ENCODE measurements around the gene TRMT61A.

Gene TRMT61A

DNA sequence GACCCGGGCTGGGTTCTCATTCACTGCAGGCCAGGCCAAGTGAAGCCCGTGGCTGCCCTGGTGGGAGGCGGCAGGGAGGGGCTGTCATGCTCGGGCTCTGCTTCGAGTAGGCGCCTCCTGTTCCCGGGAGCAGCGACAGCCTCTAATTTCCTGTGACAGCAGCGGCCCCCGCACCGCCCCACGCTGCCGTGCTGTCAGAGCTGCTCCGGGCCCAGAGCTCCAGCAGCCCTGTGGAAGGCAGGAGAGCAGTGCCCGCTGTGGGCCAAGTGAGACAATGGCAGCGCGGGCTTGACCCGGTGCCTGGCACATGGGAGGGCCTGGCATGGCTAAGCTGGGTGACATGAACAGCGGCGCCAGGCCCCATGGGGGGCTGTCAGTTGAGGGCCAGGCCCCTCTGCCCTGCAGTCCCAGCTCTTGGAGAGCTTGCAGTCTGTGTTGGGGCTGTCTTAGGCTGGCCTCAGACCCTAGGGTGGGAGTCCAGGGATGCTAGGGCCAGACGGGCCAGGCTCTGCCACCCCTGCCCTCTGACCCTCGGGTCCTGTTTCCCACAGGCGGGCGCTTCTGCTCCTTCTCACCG is 5.1 kb downstream of the TRMT61A start:
- DNase-seq (ENCODE audit: extremely low read depth in 1 of 2, low read depth in 1 of 2) = no peak

DNA sequence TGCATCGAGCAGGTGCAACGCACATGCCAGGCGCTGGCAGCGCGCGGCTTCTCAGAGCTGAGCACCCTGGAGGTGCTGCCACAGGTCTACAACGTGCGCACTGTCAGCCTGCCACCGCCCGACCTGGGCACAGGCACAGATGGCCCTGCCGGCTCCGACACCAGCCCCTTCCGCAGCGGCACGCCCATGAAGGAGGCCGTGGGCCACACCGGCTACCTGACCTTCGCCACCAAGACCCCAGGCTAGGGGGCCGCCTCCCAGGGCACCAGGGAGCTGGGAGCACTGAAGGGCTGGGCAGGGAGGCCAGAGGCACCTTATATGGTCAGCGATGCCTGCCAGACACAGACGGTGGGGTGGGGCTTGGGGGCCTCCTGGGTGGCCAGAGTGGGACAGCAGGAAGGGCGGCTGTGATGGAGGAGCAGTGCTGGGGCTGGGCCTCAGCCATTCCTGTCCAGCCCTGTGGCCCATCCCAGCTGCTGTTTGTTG is 5.6 kb downstream of the TRMT61A start:
- no peak for DNase-seq (ENCODE audit: extremely low read depth in 1 of 2, low read depth in 1 of 2)

DNA sequence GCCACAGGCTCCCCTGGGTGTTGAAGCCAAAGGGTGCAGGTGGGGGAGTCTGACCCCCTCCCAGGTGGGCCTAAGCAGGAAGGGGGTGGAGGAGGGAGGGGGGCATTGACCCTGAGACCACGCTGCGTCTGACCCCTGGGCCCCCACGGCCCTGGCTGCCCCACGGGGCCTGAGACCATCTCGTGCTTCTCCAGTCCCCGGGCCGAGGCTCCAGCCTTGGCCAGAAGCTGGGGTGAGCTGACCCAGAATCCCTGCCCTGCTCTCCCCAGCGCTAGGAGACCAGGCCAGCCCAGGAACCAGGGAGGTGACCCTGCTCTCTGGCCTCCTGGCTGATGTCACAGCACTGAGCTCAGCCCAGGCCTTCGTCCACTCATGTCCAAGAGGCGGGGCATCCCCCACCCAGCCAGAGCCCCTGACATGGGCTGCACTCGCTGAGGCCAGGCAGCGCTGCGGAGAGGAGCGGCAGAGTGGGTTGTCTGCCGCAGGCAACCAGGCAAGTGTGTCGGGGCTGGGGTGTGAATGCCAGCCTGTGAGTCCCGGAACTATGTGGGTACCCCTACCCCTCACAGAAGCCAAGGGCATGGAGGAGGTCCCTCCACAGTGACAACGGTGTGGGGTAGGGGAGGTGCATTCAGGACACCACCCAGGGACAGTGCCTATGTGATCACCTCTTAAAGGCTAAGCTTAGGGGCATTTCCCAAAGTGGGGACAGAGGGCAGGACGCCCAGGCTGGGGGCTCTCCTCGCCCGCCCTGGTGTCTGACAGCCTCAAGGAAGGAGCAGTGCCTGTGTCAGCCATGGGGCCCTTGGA is 6.3 kb downstream of the TRMT61A start:
- no peak for DNase-seq (ENCODE audit: extremely low read depth in 1 of 2, low read depth in 1 of 2)

DNA sequence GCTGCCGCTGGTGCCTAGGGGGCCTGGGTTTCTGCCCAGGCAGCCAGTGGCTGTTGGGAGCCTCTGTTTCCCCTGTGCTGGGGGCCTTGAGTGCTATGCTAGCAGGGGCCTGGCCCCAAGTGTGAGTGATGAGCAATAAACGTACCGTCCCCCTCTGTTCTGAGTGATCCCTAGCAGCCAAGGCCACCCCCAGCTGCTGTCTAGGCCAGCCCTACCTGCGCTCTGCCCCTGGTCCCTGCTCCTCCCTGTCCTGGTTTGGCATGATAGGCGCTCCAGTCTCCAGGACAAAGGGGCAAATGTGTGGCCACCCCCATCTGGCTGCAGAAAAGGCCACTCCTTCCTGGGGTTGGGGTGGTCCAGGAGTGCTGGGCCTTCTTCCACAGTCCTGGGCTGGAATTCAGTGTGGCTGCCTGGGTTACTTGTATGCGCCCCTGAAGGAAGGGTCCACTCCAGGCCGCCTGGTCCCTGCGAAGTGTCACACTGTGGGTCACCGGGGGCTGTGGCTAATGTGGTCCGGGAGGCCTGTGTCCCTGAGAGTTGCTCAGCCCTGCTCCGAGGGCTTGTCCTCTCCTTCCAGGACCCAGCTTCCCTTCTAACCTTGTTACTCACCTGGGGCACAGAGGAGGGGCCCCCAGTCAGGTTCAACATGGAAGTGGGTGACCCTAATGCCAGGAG is 7.0 kb downstream of the TRMT61A start:
- DNase-seq (ENCODE audit: extremely low read depth in 1 of 2, low read depth in 1 of 2) = no peak

DNA sequence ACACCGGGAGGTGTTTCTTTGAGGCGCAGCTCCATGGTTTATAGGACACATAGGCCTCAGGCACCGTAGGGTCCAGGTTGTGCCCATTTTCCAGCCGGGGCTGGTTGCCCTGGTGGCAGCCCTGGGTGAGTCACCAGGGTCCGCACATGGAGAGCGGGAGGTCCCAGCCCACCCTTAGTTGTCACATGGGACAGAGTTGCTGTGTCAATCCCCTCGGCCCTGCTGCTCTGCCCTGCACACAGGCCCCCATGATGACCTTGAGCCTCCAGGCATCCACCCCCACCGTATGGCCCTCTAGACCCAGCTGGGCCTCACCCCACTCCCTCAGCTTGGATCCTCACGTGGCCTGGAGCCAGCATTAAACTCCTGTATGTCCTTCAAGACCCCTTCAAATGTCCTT is 7.7 kb downstream of the TRMT61A start:
- no peak for DNase-seq (ENCODE audit: extremely low read depth in 1 of 2, low read depth in 1 of 2)

DNA sequence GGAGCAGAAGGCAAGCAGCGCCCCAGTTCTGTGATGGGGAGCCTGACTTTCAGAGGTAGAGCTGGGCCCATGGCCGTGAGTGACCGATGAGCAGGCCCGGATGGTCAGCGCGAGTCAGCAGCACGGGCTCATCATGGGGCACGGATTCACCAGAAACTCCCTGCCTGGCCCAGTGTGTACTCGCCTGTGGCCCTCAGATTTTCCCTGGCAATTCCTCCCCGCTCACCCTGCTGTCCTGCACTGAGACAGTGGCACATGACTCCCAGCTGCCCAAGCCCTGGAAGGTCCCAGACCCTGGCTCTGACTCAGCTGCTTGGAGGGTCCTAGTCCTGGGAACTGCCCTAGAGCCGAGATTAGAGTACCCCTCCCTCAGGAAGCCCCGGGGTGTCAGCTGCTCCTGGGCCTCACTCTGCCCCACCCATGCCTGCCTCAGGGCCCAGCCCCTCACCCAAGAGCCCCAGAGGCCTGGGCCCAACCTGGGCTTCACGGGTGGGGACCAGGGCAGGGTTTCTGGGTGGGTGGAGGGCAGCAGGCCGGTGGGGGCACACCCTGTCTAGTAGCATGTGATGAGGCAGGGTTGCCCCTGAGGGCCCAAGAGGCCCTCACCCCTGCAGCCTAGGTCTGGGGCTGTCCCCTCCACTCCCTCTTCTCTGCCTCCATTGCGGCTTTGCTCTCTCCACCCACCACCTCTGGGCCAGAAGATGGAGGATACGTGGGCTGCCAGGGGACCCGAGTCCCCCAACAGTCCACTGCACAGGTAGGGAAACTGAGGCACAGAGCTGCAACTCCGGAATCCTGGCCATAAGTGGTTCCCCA is 8.4 kb downstream of the TRMT61A start:
- no peak for DNase-seq (ENCODE audit: extremely low read depth in 1 of 2, low read depth in 1 of 2)

DNA sequence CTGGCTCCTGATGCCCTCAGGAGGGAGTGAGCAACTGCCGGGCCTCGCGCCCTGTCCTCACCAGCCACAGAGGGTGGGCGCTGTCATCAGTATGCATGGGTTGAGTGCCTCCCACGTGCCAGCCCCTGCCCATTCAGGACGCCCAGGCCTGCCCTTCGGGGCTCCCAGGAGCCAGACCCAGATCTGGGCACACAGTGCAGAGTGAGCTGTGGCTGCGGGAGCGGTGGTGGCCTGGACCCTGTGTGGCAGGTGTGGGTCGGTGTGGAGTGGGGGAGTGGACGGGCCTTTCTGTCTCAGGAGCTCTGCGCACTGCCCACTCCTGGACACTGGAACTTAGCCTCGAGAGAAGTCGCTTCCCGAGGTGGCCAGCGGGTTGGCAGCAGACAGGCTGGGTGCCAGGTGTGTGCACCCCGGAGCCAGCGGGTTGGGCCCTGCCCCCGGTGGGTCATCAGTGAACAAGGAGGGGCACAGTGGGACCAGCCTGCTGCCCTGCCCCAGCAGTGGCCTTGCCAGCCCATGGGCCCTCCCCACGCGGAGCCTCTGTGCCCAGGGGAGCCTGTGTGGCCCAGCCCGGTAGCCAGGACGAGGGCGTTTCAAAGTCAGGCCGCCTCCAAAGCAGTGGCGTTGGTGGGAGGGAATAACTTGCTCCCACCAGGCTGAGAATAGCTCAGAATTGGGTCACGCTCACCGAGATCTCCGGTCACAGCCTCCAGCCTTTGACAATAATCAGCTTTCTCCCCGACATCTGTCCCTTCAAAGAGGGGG is 9.5 kb downstream of the TRMT61A start:
- DNase-seq (ENCODE audit: extremely low read depth in 1 of 2, low read depth in 1 of 2) = no peak

DNA sequence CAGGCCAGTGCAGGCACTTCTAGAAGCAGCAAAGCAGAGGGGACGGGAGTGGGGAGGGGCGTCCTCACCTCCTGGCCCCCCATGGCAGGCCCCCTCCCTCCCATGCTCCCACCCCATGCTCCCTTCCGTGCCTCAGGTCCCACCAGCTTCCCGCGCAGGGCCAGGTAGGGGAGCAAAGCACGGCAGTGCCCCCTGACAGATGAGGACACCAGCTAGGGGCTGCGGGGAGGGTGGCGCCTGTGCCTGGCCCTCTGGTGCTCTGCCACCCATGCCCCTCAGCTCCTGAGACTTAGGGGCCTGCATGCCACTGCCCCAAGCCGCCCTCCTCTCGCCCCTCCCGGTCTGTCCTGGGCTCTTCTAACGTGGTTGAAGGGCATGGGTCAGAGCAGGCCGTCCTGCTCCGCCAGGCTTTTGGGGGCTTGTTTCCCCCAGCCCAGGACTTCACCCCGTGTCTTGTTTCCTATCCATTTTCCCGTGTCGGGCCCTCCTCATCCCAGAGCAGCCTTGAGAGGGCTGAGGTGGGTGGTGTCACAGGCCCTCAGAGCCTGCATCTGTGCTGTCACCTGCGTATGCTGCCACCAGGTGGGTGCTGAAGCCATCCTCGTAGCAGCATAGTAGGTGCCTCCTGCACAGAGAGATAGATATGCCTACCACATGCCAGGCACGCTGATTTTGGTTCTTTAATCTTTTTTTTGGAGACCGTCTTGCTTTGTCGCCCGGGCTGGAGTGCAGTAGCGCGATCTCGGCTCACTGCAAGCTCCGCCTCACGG is 10.2 kb downstream of the TRMT61A start:
- no peak for DNase-seq (ENCODE audit: extremely low read depth in 1 of 2, low read depth in 1 of 2)

DNA sequence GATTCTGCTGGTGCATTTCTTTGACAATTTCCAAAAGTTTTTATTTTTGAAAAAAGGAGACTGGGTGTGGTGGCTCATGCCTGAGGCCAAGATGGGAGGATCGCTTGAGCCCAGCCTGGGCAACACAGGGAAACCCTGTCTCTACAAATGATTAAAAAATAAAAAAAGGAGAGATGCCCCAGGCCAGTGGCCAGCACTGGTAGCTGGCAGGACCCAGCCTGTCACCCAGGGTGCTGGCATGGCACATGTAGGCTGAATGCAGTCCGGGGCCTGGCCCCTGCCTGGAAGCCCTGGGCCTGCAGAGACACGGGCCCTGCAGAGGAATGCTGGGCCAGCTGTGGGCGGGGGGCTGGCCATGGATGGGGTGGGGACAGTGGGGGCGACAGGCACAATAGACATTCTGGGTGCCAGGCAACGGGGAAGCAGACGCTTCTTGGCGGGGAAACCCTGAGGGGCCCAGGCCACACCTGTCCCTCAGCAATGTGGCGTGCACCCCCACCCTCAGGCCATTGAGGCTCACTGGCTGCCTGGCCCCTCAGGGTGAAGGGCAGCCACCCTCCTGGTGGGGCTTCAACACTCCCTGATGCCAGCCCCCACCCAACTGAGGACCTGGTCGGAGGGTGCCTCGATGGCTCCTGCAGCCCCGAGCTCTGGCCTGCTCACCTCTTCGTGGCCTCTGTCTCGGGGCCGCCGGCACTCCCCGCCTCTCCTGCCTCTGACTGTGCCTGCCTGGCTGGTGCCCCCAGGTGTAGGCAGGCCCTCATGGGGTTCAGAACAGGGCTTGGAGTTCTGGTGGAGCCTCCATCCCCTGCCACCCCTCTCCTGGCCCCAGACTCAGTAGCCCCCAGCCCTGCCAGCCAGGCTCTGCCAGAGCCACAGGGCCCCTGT is 12.1 kb downstream of the TRMT61A start:
- no peak for DNase-seq (ENCODE audit: extremely low read depth in 1 of 2, low read depth in 1 of 2)

DNA sequence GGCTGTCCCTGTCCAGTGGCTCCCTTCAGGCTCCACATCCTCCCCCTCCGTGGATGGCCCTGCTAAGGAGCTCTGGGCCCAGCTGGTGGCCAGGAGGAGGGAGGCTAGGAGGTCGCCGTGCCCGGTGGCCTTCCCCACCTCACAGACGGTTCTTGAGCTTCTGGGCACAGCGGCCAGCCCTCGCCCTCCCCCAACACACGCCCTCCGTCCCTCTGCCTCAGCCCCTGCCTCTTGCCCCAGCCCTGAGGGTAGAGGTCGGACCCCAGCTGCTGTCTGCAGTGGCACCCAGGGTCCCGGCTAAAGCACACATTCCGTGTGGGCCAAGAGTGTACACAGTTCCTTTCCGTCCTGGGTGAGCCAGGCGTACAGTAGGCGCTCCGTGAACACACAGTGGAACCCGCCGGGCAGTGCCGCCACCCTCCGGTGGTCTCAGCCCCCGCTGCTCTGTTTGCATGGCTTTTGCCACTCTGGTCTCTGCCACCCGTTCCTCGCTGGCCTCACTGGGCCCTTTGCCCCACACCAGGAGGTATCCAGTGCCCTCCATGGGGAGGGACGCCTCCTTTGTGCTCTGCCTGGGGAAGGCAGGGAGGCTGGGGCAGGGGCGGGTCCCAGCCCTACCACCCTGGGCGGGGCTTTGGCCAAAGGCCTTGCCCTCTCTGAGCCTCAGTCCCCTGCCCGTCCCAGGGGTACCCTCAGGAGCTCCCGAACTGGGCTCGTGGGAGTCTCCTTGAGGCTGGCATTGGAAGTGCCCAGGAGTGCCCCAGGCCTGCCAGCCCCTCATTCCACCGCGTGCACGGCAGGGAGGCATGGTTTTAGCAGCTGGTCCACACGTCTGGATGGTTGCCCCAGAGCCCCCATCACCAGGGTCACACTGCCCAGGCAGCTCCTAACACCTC is 13.0 kb downstream of the TRMT61A start:
- DNase-seq (ENCODE audit: extremely low read depth in 1 of 2, low read depth in 1 of 2) = no peak

DNA sequence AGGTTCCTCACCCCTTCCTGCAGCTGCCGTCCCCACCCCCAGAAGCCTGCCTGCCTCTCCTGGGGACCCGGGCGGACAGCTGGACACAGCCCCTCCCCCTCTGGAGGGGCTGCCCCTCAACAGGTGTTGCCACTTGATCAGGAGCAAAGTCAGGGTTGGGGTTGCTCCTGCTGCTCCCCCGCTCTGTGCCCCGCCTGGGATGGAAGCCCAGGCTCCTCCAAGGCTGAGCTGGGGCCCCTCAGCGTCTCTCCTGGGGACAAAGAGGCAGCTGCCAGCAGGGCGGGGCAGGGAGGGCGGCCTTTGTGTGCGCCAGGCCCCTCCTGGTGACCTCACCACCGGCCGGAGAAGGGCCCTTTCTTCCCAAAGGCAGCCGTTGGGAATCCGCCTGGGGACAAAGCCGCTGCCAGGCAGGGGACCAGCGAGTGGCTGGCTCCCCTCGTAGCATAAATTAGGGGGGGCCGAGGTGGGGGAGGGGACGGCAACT is 13.7 kb downstream of the TRMT61A start:
- no peak for DNase-seq (ENCODE audit: extremely low read depth in 1 of 2, low read depth in 1 of 2)

DNA sequence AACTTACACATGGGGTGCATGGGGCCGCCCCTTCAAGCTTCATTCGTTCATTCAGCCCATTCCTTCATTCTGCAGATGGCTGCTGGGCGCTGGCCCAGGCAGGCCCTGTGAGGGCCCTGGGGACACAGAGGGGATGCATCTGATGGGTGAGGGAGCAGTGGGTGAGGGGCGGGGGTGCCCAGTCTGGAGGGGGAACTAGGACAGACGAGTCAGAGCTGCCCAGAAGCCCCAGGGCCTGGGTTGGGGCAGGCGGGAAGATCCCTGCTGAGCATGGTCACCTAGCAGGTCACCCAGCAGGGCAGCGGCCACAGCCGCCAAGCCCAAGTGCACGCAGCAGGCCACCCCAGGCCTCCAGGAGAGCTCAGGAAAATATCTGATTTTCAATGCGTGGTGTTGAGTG is 14.1 kb downstream of the TRMT61A start:
- no peak for DNase-seq (ENCODE audit: extremely low read depth in 1 of 2, low read depth in 1 of 2)

DNA sequence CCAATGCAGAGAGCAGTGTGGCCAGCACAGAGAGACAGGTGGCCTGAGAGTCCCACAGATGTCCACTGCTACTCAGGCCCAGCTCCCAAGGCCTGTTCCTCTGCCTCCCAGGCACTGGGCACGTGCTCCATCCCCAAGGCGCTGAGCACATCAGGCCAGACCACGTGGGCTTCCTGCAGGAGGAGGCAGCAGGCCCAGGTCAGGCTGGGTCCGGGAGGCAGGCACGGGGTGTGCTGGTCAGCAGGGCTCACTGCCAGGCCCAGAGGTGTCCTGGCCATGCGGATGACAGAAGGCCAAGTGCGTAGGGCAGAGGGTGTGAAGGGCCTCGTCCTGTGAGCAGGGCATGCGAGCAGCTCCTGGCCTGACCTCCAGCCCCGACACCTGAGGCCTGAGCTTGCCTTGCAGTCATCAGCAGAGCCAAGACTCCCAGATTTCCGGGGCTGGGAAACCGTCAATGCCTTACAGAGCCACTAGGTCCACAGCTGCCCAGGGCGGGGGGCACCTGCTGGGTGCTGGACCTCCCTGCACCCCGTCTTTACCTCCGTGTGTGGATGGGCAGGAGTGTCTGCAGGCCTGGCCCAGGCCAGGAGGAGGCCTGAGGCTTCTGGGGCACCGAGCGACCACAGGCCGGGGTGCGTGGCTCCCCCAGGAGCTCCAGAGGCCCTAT is 14.9 kb downstream of the TRMT61A start:
- DNase-seq (ENCODE audit: extremely low read depth in 1 of 2, low read depth in 1 of 2) = no peak

DNA sequence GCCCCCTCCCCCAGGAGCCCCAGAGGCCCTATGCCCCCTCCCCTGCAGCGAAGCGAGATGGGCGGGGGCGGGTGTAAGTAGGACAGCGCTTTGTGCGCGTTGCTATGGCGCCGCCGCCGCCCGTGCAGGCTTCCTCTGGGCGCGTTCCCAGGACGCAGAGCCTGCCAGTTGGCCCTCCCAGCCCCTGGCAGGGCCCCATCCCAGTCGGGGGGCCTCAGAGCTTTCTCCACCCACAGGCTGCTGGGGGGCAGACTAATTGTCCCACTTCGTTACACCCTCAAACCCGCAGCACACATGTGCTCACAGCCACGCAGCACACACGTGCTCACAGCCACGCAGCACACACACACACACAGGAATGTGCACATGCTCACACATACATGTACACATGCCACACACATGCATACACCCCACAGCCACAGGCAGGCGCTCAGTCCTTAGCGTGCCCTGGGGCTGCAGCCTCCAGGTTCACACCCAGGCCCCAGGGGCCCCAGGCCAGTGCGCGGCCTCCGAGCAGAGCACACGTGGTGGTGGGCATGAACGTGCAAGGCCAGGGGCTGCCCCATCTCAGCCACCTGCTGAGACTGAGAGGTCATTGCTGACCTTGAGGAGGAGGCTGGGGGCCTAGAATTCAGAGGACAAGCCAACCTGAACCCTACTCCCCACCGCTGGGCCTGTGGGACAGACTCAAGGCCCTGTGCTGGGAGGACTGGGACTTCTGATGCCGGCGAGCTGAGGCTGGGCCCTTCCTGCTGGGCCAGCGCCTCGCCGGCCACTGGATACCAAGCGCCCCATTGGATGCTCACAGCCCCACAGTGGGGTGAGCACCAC is 15.6 kb downstream of the TRMT61A start:
- no peak for DNase-seq (ENCODE audit: extremely low read depth in 1 of 2, low read depth in 1 of 2)

DNA sequence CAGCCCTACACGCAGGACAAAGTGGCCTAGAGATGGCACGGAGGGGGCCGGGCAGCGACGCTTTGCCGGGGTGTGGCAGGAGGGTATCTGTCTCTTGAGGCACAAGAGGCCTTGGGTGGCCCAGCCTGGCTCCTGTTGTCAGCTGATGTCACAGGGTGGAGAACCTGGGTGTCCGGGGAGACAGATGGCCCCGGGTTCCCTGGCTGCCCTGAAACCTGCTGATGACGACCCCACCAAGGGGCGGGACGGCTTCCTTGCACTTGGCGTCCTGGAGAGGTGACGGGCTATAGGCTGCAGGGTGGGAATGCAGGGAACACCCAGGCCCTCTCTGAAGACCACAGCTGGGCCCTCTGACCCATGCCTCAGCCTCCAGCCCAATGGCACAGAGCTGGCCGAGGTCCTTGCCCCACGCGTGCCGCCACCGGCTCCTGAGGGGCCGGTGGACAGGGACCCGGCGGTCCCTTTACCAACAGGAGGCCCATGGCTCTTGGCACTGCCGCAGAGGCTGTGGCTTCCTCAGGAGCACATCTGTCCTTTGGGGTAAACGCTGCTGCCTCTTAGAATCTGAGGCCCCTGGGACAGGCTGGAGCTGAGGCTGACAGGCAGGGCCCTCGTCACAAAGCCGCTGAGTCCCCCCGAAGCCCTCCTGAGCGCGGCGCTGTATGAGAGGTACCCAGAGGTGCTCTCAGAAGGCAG is 16.4 kb downstream of the TRMT61A start:
- DNase-seq (ENCODE audit: extremely low read depth in 1 of 2, low read depth in 1 of 2) = no peak

Data from activated CD8-positive, alpha-beta memory T cell treated with anti-CD3 and anti-CD28 coated beads for 1 hour (primary cell).